Duodenal mucosa (tissue), 2 donors: ENCODE measurements around the gene RASA3.
A peak's percentile ranks its signal among the peaks of the same experiment; 100 is the strongest.

Source experiments
- H3K27ac ChIP-seq: one replicate; pipeline ENCODE4 v1.7.0; 2013; ENCODE audit warnings: low read depth, low read length
- H3K27me3 ChIP-seq, 2 donors: one replicate each; pipeline ENCODE4 v1.7.0; 2013; ENCODE audit warnings: low read length in 2 of 2, control low read depth in 1 of 2; ENCODE audit not compliant: insufficient read depth in 2 of 2, control insufficient read depth in 1 of 2
- H3K36me3 ChIP-seq, 2 donors: one replicate each; pipeline ENCODE4 v1.7.0; 2013; ENCODE audit warnings: low read length in 2 of 2, control low read depth in 1 of 2; ENCODE audit not compliant: insufficient read depth in 2 of 2, control insufficient read depth in 1 of 2
- H3K4me1 ChIP-seq, 2 donors: one replicate each; pipeline ENCODE4 v1.7.0; 2013; ENCODE audit warnings: low read length in 2 of 2, control low read depth in 1 of 2; ENCODE audit not compliant: insufficient read depth in 2 of 2, control insufficient read depth in 1 of 2
- H3K4me3 ChIP-seq, 2 donors: one replicate each; pipeline ENCODE4 v1.7.0; 2013; ENCODE audit warnings: low read length in 2 of 2, low read depth in 1 of 2
- H3K9ac ChIP-seq, 2 donors: one replicate each; pipeline ENCODE4 v1.7.0; 2013; ENCODE audit warnings: low read length in 2 of 2, low read depth in 1 of 2
- H3K9me3 ChIP-seq, 2 donors: one replicate each; pipeline ENCODE4 v1.7.0; 2013; ENCODE audit warnings: low read length in 2 of 2, control low read depth in 1 of 2; ENCODE audit not compliant: control insufficient read depth in 1 of 2

RASA3 gene

GRCh38 chr13:113952151-113952982 lies 180.1 kb downstream of the RASA3 start:
- Histone ChIP-seq H3K4me1 (peaks cover 11 to 15% of the 10 kb centered on the region in 2 donors), H3K27me3 (no peaks in the 10 kb centered on the region), H3K9ac (no peak overlapping the region), H3K27ac (no peak overlapping the region), H3K4me3 (no peak overlapping the region), H3K9me3 (no peaks in the 10 kb centered on the region), H3K36me3 (no peaks in the 10 kb centered on the region)

GRCh38 chr13:113951246-113951999 lies 181.0 kb downstream of the RASA3 start:
- Histone ChIP-seq H3K36me3 (no peaks in the 10 kb centered on the region), H3K9ac (no peak overlapping the region), H3K4me3 (no peak overlapping the region), H3K27me3 (no peaks in the 10 kb centered on the region), H3K27ac (no peak overlapping the region), H3K4me1 (peaks cover 16 to 23% of the 10 kb centered on the region in 2 donors), H3K9me3 (no peaks in the 10 kb centered on the region)

GRCh38 chr13:113950451-113951245 lies 181.8 kb downstream of the RASA3 start:
- H3K4me3 ChIP-seq = no peak overlapping the region
- no peaks in the 10 kb centered on the region for H3K27me3 ChIP-seq
- no peak overlapping the region for H3K27ac ChIP-seq
- peaks cover 16 to 23% of the 10 kb centered on the region in 2 donors for H3K4me1 ChIP-seq
- H3K9me3 ChIP-seq = no peaks in the 10 kb centered on the region
- H3K9ac ChIP-seq = no peak overlapping the region
- no peaks in the 10 kb centered on the region for H3K36me3 ChIP-seq

- Histone ChIP-seq H3K36me3 (no peaks in the 10 kb centered on the region), H3K9ac (no peak overlapping the region), H3K27ac (no peak overlapping the region), H3K4me3 (no peak overlapping the region), H3K9me3 (no peaks in the 10 kb centered on the region), H3K4me1 (peaks cover 16 to 23% of the 10 kb centered on the region in 2 donors), H3K27me3 (no peaks in the 10 kb centered on the region)
Observed at GRCh38 chr13:113949546-113949945, 182.9 kb downstream of the RASA3 start.

- no peak overlapping the region for H3K4me3 ChIP-seq
- no peak overlapping the region for H3K27ac ChIP-seq
Observed at GRCh38 chr13:113948034-113948742, 184.2 kb downstream of the RASA3 start.

GRCh38 chr13:113947311-113948033 lies 185.0 kb downstream of the RASA3 start:
- peak overlapping the region in 1 of 2 donors; percentile 3 for H3K4me3 ChIP-seq
- no peak overlapping the region for H3K27ac ChIP-seq
- H3K9me3 ChIP-seq = no peaks in the 10 kb centered on the region
- H3K4me1 ChIP-seq = peaks cover 16 to 23% of the 10 kb centered on the region in 2 donors
- H3K27me3 ChIP-seq = no peaks in the 10 kb centered on the region
- H3K9ac ChIP-seq = no peak overlapping the region
- H3K36me3 ChIP-seq = no peaks in the 10 kb centered on the region

More at GRCh38 chr13:113948034-113948742, 184.2 kb downstream of the RASA3 start:
- Histone ChIP-seq H3K9me3 (no peaks in the 10 kb centered on the region), H3K27me3 (no peaks in the 10 kb centered on the region), H3K4me1 (peaks cover 16 to 23% of the 10 kb centered on the region in 2 donors), H3K36me3 (no peaks in the 10 kb centered on the region), H3K9ac (no peak overlapping the region)

GRCh38 chr13:113946409-113947181 lies 185.8 kb downstream of the RASA3 start:
- H3K9ac ChIP-seq = no peak overlapping the region
- no peak overlapping the region for H3K4me3 ChIP-seq
- no peaks in the 10 kb centered on the region for H3K27me3 ChIP-seq
- no peaks in the 10 kb centered on the region for H3K36me3 ChIP-seq
- no peak overlapping the region for H3K27ac ChIP-seq
- no peaks in the 10 kb centered on the region for H3K9me3 ChIP-seq
- peaks cover 18 to 22% of the 10 kb centered on the region in 2 donors for H3K4me1 ChIP-seq

GRCh38 chr13:113945857-113946408 lies 186.5 kb downstream of the RASA3 start:
- Histone ChIP-seq H3K27ac (no peak overlapping the region), H3K4me3 (no peak overlapping the region), H3K9me3 (no peaks in the 10 kb centered on the region), H3K36me3 (no peaks in the 10 kb centered on the region), H3K27me3 (no peaks in the 10 kb centered on the region), H3K4me1 (peaks cover 20% of the 10 kb centered on the region in 2 donors), H3K9ac (no peak overlapping the region)
